ENCODE data around the gene RUNX2.
"Not testable (repeated sequence)": the region's sequence is repeated elsewhere in the genome, so short reads cannot be mapped to it uniquely, and the experiment has no call there.

RUNX2 gene

GRCh38 chr6:45327956-45328522, at the start of gene RUNX2:
RUNX2 (plus strand) TSS chr6:45328330; CDS start chr6:45328727, 397 bp downstream.
- DNase-seq (ENCODE audit: low read depth) = no peak

GRCh38 chr6:45278367-45278766, 49.8 kb upstream of the RUNX2 start:
- DNase-seq (ENCODE audit: low read depth) = no peak

- DNase-seq (ENCODE audit: low read depth) = not testable (repeated sequence)
Measured at GRCh38 chr6:45286707-45287106, 41.4 kb upstream of the RUNX2 start.

- no peak for DNase-seq (ENCODE audit: low read depth)
Measured at GRCh38 chr6:45289751-45290514, 38.2 kb upstream of the RUNX2 start.

- no peak for DNase-seq (ENCODE audit: low read depth)
Measured at GRCh38 chr6:45293306-45293705, 34.8 kb upstream of the RUNX2 start.

GRCh38 chr6:45294065-45294701, 33.9 kb upstream of the RUNX2 start:
- not testable (repeated sequence) for DNase-seq (ENCODE audit: low read depth)

GRCh38 chr6:45297320-45297719, 30.8 kb upstream of the RUNX2 start:
- no peak for DNase-seq (ENCODE audit: low read depth)

GRCh38 chr6:45299096-45299581, 29.0 kb upstream of the RUNX2 start:
- DNase-seq (ENCODE audit: low read depth) = no peak

- DNase-seq (ENCODE audit: low read depth) = no peak
Measured at GRCh38 chr6:45300736-45301135, 27.4 kb upstream of the RUNX2 start.

GRCh38 chr6:45301348-45302142, 26.6 kb upstream of the RUNX2 start:
- no peak for DNase-seq (ENCODE audit: low read depth)

- no peak for DNase-seq (ENCODE audit: low read depth)
Measured at GRCh38 chr6:45302832-45303231, 25.3 kb upstream of the RUNX2 start.

GRCh38 chr6:45305546-45305945, 22.6 kb upstream of the RUNX2 start:
- no peak for DNase-seq (ENCODE audit: low read depth)

- no peak for DNase-seq (ENCODE audit: low read depth)
Measured at GRCh38 chr6:45310118-45310788, 17.9 kb upstream of the RUNX2 start.

GRCh38 chr6:45314146-45314545, 14.0 kb upstream of the RUNX2 start:
- no peak for DNase-seq (ENCODE audit: low read depth)

- DNase-seq (ENCODE audit: low read depth) = no peak
Measured at GRCh38 chr6:45320349-45320748, 7.8 kb upstream of the RUNX2 start.

GRCh38 chr6:45323656-45324224, 4.4 kb upstream of the RUNX2 start:
- no peak for DNase-seq (ENCODE audit: low read depth)

GRCh38 chr6:45326698-45327417, 1.3 kb upstream of the RUNX2 start:
- DNase-seq (ENCODE audit: low read depth) = no peak

- no peak for DNase-seq (ENCODE audit: low read depth)
Measured at GRCh38 chr6:45328523-45328922, 393 bp downstream of the RUNX2 start.

- DNase-seq (ENCODE audit: low read depth) = no peak
Measured at GRCh38 chr6:45344900-45345299, 16.8 kb downstream of the RUNX2 start.

- DNase-seq (ENCODE audit: low read depth) = no peak
Measured at GRCh38 chr6:45350186-45350710, 22.1 kb downstream of the RUNX2 start.
